TTC549 (cell line): ENCODE data around the gene RCAN2.

Source experiments
- FAIRE-seq: peaks from 2 replicates; lab custom pipeline; 2012; peaks lifted over from hg19 to GRCh38; lab: Jason Lieb, UNC

Gene RCAN2

GRCh38 chr6:46289898-46290297 is 201.4 kb downstream of the RCAN2 start:
- FAIRE-seq, result no peak

- FAIRE-seq, result no peak
Observed at GRCh38 chr6:46288835-46289234, 202.4 kb downstream of the RCAN2 start.

GRCh38 chr6:46287681-46288080 is 203.6 kb downstream of the RCAN2 start:
- FAIRE-seq, result no peak

GRCh38 chr6:46287043-46287442 is 204.2 kb downstream of the RCAN2 start:
- FAIRE-seq, result no peak

- no peak for FAIRE-seq
Observed at GRCh38 chr6:46284475-46284874, 206.8 kb downstream of the RCAN2 start.

- no peak for FAIRE-seq
Observed at GRCh38 chr6:46281110-46281509, 210.1 kb downstream of the RCAN2 start.

- no peak for FAIRE-seq
Observed at GRCh38 chr6:46279874-46280273, 211.4 kb downstream of the RCAN2 start.

- no peak for FAIRE-seq
Observed at GRCh38 chr6:46276576-46277142, 214.6 kb downstream of the RCAN2 start.

GRCh38 chr6:46274502-46274901 is 216.7 kb downstream of the RCAN2 start:
- no peak for FAIRE-seq

- FAIRE-seq, result no peak
Observed at GRCh38 chr6:46273911-46274310, 217.3 kb downstream of the RCAN2 start.

- no peak for FAIRE-seq
Observed at GRCh38 chr6:46271728-46272127, 219.5 kb downstream of the RCAN2 start.

GRCh38 chr6:46271107-46271506 is 220.1 kb downstream of the RCAN2 start:
- no peak for FAIRE-seq

GRCh38 chr6:46270336-46270735 is 220.9 kb downstream of the RCAN2 start:
- FAIRE-seq, result no peak

- FAIRE-seq, result no peak
Observed at GRCh38 chr6:46269447-46270229, 221.6 kb downstream of the RCAN2 start.

- no peak for FAIRE-seq
Observed at GRCh38 chr6:46267515-46267914, 223.7 kb downstream of the RCAN2 start.

GRCh38 chr6:46265373-46265772 is 225.9 kb downstream of the RCAN2 start:
- no peak for FAIRE-seq

- FAIRE-seq, result no peak
Observed at GRCh38 chr6:46263707-46264086, 227.6 kb downstream of the RCAN2 start.

- FAIRE-seq, result no peak
Observed at GRCh38 chr6:46262928-46263706, 228.1 kb downstream of the RCAN2 start.

GRCh38 chr6:46258249-46258648 is 233.0 kb downstream of the RCAN2 start:
- FAIRE-seq, result no peak

GRCh38 chr6:46255528-46255927 is 235.7 kb downstream of the RCAN2 start:
- no peak for FAIRE-seq

GRCh38 chr6:46254946-46255345 is 236.3 kb downstream of the RCAN2 start:
- no peak for FAIRE-seq

GRCh38 chr6:46254331-46254730 is 236.9 kb downstream of the RCAN2 start:
- no peak for FAIRE-seq

GRCh38 chr6:46251583-46252339 is 239.5 kb downstream of the RCAN2 start:
- FAIRE-seq, result no peak
